Gastrocnemius medialis (tissue), 4 donors: ENCODE measurements around the gene GFER. TPM values are rescaled to one million over a fixed set of nuclear protein-coding genes. Genes with fewer than 3 reads are reported as not detected.

Experiments used
- ATAC-seq, 2 donors: fragments of 150-250 bp; one replicate each; pipeline ENCODE4 v1.9.1; 2016
- DNase-seq, 2 donors: peaks; one replicate each; pipeline ENCODE4 v3.0.0-alpha.2; 2019
- H3K27ac ChIP-seq, 4 donors: fragments of 200-600 bp; sonication (generic); 1 replicate in 1 of 4; 2 replicates in 3 of 4; pipeline ENCODE4 v1.5.1; 2016 to 2018; ENCODE audit warnings: mild to moderate bottlenecking in 2 of 4, moderate library complexity in 1 of 4
- H3K27me3 ChIP-seq, 3 donors: fragments of 200-600 bp; sonication (generic) in 2 of 3; 1 replicate in 1 of 3; 2 replicates in 2 of 3; pipeline versions ENCODE4 v1.5.1 to v1.6.0; 2016 to 2019; ENCODE audit warnings: mild to moderate bottlenecking in 1 of 3, moderate library complexity in 1 of 3
- H3K36me3 ChIP-seq, 2 donors: fragments of 200-600 bp; sonication (generic) in 1 of 2; one replicate each; pipeline ENCODE4 v1.5.1; 2017 to 2018
- H3K4me1 ChIP-seq, 2 donors: fragments of 200-600 bp; sonication (generic) in 1 of 2; one replicate each; pipeline ENCODE4 v1.5.1; 2016 to 2017; ENCODE audit warnings: mild to moderate bottlenecking in 2 of 2
- H3K4me3 ChIP-seq, 4 donors: fragments of 200-600 bp; sonication (generic) in 3 of 4; 1 replicate in 1 of 4; 2 replicates in 3 of 4; pipeline ENCODE4 v1.5.1; 2016 to 2019; ENCODE audit warnings: mild to moderate bottlenecking in 2 of 4
- H3K9me3 ChIP-seq, 3 donors: fragments of 200-600 bp; sonication (generic) in 2 of 3; 1 replicate in 1 of 3; 2 replicates in 2 of 3; pipeline ENCODE4 v1.5.1; 2016 to 2019
- CTCF ChIP-seq, 5 experiments: fragments of 450-650 bp in 3 of 5; fragments of 200-600 bp in 2 of 5; sonication (generic) in 2 of 5; IDR thresholded peaks in 4 of 5; conservative IDR thresholded peaks in 1 of 5; 1 replicate in 4 of 5; 2 replicates in 1 of 5; pipeline ENCODE4 v1.5.1; 2016 to 2019; ENCODE audit warnings: antibody characterized with exemption in 5 of 5, mild to moderate bottlenecking in 3 of 5, moderate library complexity in 3 of 5
- POLR2A ChIP-seq, 2 donors: fragments of 450-650 bp; IDR thresholded peaks; one replicate each; pipeline ENCODE4 v1.6.1; 2017; ENCODE audit warnings: antibody characterized with exemption in 2 of 2, mild to moderate bottlenecking in 2 of 2, moderate library complexity in 2 of 2
- in situ Hi-C, 4 donors: fragments of 200-750 bp; cut with MboI; loops; one replicate each; pipeline versions ENCODE4 v1.15.0 to v1.8.0; 2017; ENCODE audit warnings: low sequenced_read_pairs in 4 of 4
- intact Hi-C: fragments of 100-400 bp; cut with DNase I; formaldehyde crosslinking; loops from one replicate; pipeline ENCODE4 v1.15.1; 2023; ENCODE audit warnings: low total_unique reads
- total RNA-seq, 4 donors: library from RNA; depleted of rRNA; stranded (reverse); fragments of >200 nt; gene quantifications; one replicate each; pipeline versions ENCODE4 v1.1.0 to v1.2.3, GENCODE V29; 2016

GFER gene
- total RNA-seq, 4 donors from 2014 or later, result 16.3 to 27.0 (median 20.1) TPM

DNA sequence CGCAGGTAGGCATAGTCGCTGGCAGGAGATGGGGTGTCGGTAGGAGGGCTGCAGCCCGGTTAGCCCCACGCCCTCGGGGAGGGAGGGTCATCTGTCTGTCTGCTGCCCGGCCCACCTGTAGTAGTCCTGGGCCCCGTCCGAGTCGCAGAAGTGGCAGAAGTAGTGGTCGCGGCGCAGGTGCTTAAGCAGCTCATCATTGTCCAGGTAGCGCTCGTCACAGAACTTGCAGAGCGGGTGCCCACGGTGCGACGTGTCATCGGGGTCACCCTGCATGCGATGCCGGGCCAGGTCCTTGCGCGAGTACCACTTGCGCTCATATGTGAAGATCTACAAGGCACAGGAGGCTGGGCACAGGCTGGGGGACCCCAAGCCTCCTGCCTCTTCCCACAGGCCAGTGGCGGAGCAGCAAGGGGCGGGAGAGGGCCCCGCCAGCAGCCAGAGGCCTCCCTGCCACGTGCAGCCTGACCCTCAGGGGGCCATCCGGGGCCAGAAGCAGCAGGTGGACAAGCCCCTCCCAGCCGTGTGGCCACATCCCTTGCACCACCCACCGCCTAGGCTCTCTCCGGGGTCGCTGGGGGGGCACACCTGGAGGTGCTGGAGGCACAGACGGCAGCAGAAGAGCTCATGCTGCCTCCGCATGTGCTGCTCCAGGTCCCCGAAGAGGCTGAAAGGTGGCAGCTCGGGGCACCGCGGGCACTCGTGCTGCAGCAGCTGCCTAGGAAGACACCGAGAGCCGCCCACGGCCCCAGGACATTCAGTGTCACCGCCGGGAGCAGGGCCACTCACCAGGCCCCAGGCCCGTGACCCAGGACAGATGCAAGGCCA is 18.6 kb downstream of the GFER start:
- in situ Hi-C loops (no loop called here), intact Hi-C loops (loop anchor here (10.0 kb wide), 1 partner anchor 532 kb away; the partner anchor contains the start of genes CEMP1 and PDPK1)
- no peak for ATAC-seq
- TF ChIP-seq POLR2A (IDR thresholded peaks at IDR 0.05) (no peak), CTCF (IDR thresholded peaks at IDR 0.05 in 4 of 5, conservative IDR thresholded peaks at IDR 0.05 in 1 of 5) (no peak)
- no peak overlapping the region for H3K27ac ChIP-seq
- H3K4me1 ChIP-seq, result peaks cover 30 to 44% of the 10 kb centered on the region in 2 donors
- no peaks in the 10 kb centered on the region for H3K9me3 ChIP-seq
- H3K27me3 ChIP-seq, result no peaks in the 10 kb centered on the region
- H3K36me3 ChIP-seq, result peaks cover 0 to 54% of the 10 kb centered on the region in 2 donors
- H3K4me3 ChIP-seq, result no peak overlapping the region
- DNase-seq, result no peak

DNA sequence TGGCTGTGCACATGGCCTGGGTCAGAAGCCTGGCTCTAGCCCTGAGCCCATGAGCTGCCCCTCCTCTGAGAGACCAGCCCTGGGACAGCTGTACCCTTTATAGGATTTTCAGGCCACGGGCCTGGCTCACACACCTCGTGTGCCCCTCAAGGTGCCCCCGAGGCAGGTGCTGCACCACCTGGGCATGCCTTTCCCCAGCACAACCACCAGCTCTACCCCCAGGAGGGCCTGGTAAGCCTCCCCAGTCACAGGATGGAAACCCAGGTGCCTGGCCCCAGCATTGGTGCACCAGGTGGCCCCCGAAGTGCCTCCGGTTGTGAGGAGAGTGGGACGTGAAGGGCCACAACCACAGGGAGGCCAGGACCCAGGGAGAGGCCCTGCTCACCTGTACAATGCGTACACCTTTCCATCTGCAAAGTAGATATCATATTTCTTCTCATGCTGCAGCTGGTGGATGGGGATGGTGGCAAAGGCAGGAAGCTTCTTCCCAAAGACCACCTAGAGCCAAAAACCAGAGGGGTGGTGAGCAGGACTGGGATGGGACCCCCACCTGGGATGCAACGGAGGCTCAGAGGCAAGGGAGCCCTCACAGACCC is 19.3 kb downstream of the GFER start:
- ATAC-seq, result no peak
- Histone ChIP-seq H3K4me3 (no peak overlapping the region), H3K9me3 (no peaks in the 10 kb centered on the region), H3K27ac (peak overlapping the region in 3 of 4 donors; percentile 65 to 79 (median 78)), H3K27me3 (no peaks in the 10 kb centered on the region), H3K4me1 (peaks cover 38 to 51% of the 10 kb centered on the region in 2 donors), H3K36me3 (peaks cover 0 to 47% of the 10 kb centered on the region in 2 donors)
- DNase-seq, result no peak
- TF ChIP-seq POLR2A (IDR thresholded peaks at IDR 0.05) (no peak), CTCF (IDR thresholded peaks at IDR 0.05 in 4 of 5, conservative IDR thresholded peaks at IDR 0.05 in 1 of 5) (no peak)
- intact Hi-C loops (loop anchor here (10.0 kb wide), 1 partner anchor 531 kb away; the partner anchor contains the start of genes CEMP1 and PDPK1), in situ Hi-C loops (no loop called here)

- H3K4me1 ChIP-seq, result peaks cover 45 to 58% of the 10 kb centered on the region in 2 donors
- peak overlapping the region in 2 of 4 donors; percentile 7 to 29 for H3K4me3 ChIP-seq
- DNase-seq (peak; percentile 92 to 97), ATAC-seq (peak; percentile 96 to 97)
- H3K27me3 ChIP-seq, result no peaks in the 10 kb centered on the region
- TF ChIP-seq POLR2A (IDR thresholded peaks at IDR 0.05) (no peak), CTCF (IDR thresholded peaks at IDR 0.05 in 4 of 5, conservative IDR thresholded peaks at IDR 0.05 in 1 of 5) (peak; percentile 94 to 98 (median 96))
- peaks cover 0 to 40% of the 10 kb centered on the region in 2 donors for H3K36me3 ChIP-seq
- no peaks in the 10 kb centered on the region for H3K9me3 ChIP-seq
- intact Hi-C loops, result loop anchor here (10.0 kb wide), 1 partner anchor 531 kb away; the partner anchor contains the start of genes CEMP1 and PDPK1
- in situ Hi-C loops, result no loop called here
- H3K27ac ChIP-seq, result peak overlapping the region; percentile 78 to 81 (median 79)
Observed at GRCh38 chr16:2003827-2004641, 20.0 kb downstream of the GFER start.

DNA sequence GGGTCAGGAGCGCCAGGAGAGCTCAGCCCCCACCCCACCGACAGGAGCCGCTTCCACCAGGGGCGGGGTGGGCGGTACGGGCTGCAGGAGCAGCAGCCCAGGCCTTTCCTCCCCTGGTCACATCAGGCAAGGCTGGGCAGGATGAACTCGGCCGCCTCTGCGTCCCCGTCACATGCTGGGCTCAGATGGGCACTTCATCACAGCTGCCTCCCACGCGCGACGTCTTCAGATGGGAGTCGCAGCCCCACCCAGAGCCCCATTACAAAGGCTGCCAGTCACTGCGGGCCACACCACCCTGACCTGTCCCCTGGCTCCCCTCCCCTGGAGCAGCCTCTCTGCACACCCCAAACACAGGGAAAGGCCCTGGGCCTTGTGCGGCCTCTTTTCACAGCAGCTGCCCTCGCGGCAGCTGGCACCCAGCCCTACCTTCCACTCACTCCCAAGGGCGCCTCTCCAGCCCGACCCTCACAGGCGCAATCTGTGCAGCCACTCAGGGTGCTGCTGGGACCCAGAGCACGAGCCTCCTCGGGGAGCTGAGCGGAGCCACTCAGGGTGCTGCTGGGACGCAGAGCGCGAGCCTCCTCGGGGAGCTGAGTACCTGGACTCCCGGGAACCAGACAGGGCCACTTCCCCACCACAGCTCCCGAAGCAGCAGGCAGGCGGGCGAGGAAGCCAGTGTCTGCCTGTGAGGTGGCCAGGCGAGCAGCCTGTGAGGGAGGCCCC is 21.0 kb downstream of the GFER start:
- Histone ChIP-seq H3K9me3 (no peaks in the 10 kb centered on the region), H3K4me3 (no peak overlapping the region), H3K4me1 (peaks cover 45 to 59% of the 10 kb centered on the region in 2 donors), H3K27me3 (no peaks in the 10 kb centered on the region), H3K36me3 (peaks cover 0 to 30% of the 10 kb centered on the region in 2 donors), H3K27ac (peak overlapping the region in 3 of 4 donors; percentile 78 to 81 (median 79))
- in situ Hi-C loops, result no loop called here
- intact Hi-C loops, result loop anchor here (5.0 to 10.0 kb wide), 2 partner anchors 262 to 530 kb away; partner anchors contain the start of genes CEMP1, PDPK1 and RNPS1
- no peak for TF ChIP-seq CTCF (IDR thresholded peaks at IDR 0.05 in 4 of 5, conservative IDR thresholded peaks at IDR 0.05 in 1 of 5)
- TF ChIP-seq POLR2A (IDR thresholded peaks at IDR 0.05), result no peak
- DNase-seq (no peak), ATAC-seq (no peak)
